HepG2 (cell line): ENCODE measurements around the gene RACGAP1. TPM values are rescaled to one million over a fixed set of nuclear protein-coding genes. Genes with fewer than 3 reads are reported as not detected.

ENCODE experiments used
- ATAC-seq: fragments of 200-7000 bp; cut with Tn5 transposase; 3 replicates; pipeline ENCODE4 v1.9.1; 2020; ENCODE audit warnings: mild to moderate bottlenecking, moderate library complexity
- BruUV-seq: library from RNA; stranded (reverse); fragments of 400-500 nt; replicated peaks from 2 replicates; lab custom pipeline; 2021; lab: Mats Ljungman, UMichigan
- CTCF ChIA-PET: fragments of 300-600 bp; formaldehyde crosslinking; extraction: SDS; loops from one replicate; lab custom pipeline; 2021; ENCODE audit warnings: low total read pairs, inconsistent platforms, low intra/inter-chr PET ratio; lab: Yijun Ruan, JAX
- POLR2A ChIA-PET: fragments of 350-600 bp; sonication (Branson Sonifier 250); formaldehyde crosslinking; loops from one replicate; lab custom pipeline; 2020; ENCODE audit warnings: antibody characterized with exemption, inconsistent platforms; lab: Yijun Ruan, JAX
- DNase-seq: peaks from one replicate; pipeline ENCODE4 v3.0.0-alpha.2; 2015; ENCODE audit warnings: low spot score
- FAIRE-seq: peaks from 3 replicates; lab custom pipeline; 2011; peaks lifted over from hg19 to GRCh38; lab: Jason Lieb, UNC
- H2AFZ ChIP-seq: one replicate; pipeline ENCODE4 v1.6.1; 2011; ENCODE audit warnings: low read length, inconsistent platforms
- H3K27ac ChIP-seq: fragments of 300-600 bp; 3 replicates; pipeline ENCODE4 v1.8.0; 2011; ENCODE audit warnings: mixed run types, mild to moderate bottlenecking, mixed read lengths, low read length, inconsistent platforms; ENCODE audit not compliant: insufficient read depth; ENCODE audit errors: extremely low read length
- H3K27me3 ChIP-seq, 2 experiments: fragments of 200-600 bp in 1 of 2; 2 replicates in 1 of 2; 3 replicates in 1 of 2; pipeline versions ENCODE4 v1.6.0 to v1.8.0; 2011; ENCODE audit warnings: low read length in 2 of 2, mild to moderate bottlenecking in 2 of 2, moderate library complexity in 2 of 2, inconsistent platforms in 1 of 2; ENCODE audit not compliant: insufficient read depth in 2 of 2, control insufficient read depth in 1 of 2
- H3K36me3 ChIP-seq, 2 experiments: fragments of 200-600 bp in 1 of 2; replicated peaks in 1 of 2; 2 replicates in 1 of 2; 3 replicates in 1 of 2; pipeline versions ENCODE4 v1.5.1 to v1.8.0; 2011; ENCODE audit warnings: low read length in 2 of 2, inconsistent platforms in 1 of 2; ENCODE audit not compliant: insufficient read depth in 2 of 2, control insufficient read depth in 1 of 2
- H3K4me1 ChIP-seq: 2 replicates; pipeline ENCODE4 v1.5.1; 2012; ENCODE audit warnings: low read length, inconsistent platforms; ENCODE audit not compliant: insufficient read depth
- H3K4me2 ChIP-seq: 2 replicates; pipeline ENCODE4 v1.6.0; 2011; ENCODE audit warnings: low read depth, low read length, inconsistent platforms
- H3K4me3 ChIP-seq, 3 experiments: fragments of 200-600 bp in 1 of 3; sonication (generic), shearing (Covaris generic) in 1 of 3; replicated peaks in 1 of 3; 2 replicates each; pipeline ENCODE4 v1.5.1; 2011 to 2016; ENCODE audit warnings: low read length in 3 of 3, inconsistent platforms in 2 of 3, low read depth in 2 of 3, mild to moderate bottlenecking in 2 of 3, control low read depth in 1 of 3, mixed read lengths in 1 of 3; ENCODE audit not compliant: insufficient read depth in 1 of 3
- H3K79me2 ChIP-seq: one replicate; pipeline ENCODE4 v1.6.1; 2011; ENCODE audit warnings: low read length, inconsistent platforms; ENCODE audit not compliant: insufficient read depth
- H3K9ac ChIP-seq: 2 replicates; pipeline ENCODE4 v1.6.0; 2011; ENCODE audit warnings: mild to moderate bottlenecking, low read depth, low read length, inconsistent platforms; ENCODE audit not compliant: insufficient read depth
- H3K9me3 ChIP-seq: 2 replicates; pipeline ENCODE4 v1.5.1; 2012; ENCODE audit warnings: mild to moderate bottlenecking, low read length
- H4K20me1 ChIP-seq: 2 replicates; pipeline ENCODE4 v1.6.0; 2011; ENCODE audit warnings: inconsistent platforms, mild to moderate bottlenecking, low read length, moderate library complexity; ENCODE audit not compliant: insufficient read depth
- CEBPB ChIP-seq: IDR thresholded peaks from 2 replicates; pipeline ENCODE4 v1.6.1; 2011; ENCODE audit warnings: low read depth, low read length, improper control_type of control experiment, borderline replicate concordance
- FOXA3 ChIP-seq: IDR thresholded peaks from 2 replicates; pipeline ENCODE4 v1.6.1; 2016; ENCODE audit warnings: missing genetic modification reagents, missing compliant biosample characterization
- KLF12 ChIP-seq: sonication (generic); formaldehyde crosslinking; IDR thresholded peaks from 2 replicates; pipeline ENCODE4 v1.4.0; 2020; ENCODE audit warnings: missing genetic modification reagents, borderline replicate concordance
- NKX3-1 ChIP-seq: sonication (generic); formaldehyde crosslinking; IDR thresholded peaks from 2 replicates; pipeline ENCODE4 v1.5.0; 2020; ENCODE audit warnings: missing genetic modification reagents
- NR2F2 ChIP-seq: IDR thresholded peaks from 2 replicates; pipeline ENCODE4 v1.6.1; 2012; ENCODE audit warnings: low read depth, inconsistent platforms, borderline replicate concordance
- NRL ChIP-seq: sonication (generic); formaldehyde crosslinking; IDR thresholded peaks from 2 replicates; pipeline ENCODE4 v1.5.0; 2020; ENCODE audit warnings: missing genetic modification reagents, mild to moderate bottlenecking, moderate library complexity, borderline replicate concordance
- PCBP1 ChIP-seq: fragments of 200-400 bp; formaldehyde crosslinking; IDR thresholded peaks from 2 replicates; pipeline ENCODE4 v1.6.1; 2017; ENCODE audit warnings: mild to moderate bottlenecking, low read depth, low read length, borderline replicate concordance
- SP2 ChIP-seq: sonication (generic); formaldehyde crosslinking; IDR thresholded peaks from 2 replicates; pipeline ENCODE4 v1.5.1; 2020; ENCODE audit warnings: mild to moderate bottlenecking, missing genetic modification reagents
- TGIF2 ChIP-seq: IDR thresholded peaks from 2 replicates; pipeline ENCODE4 v1.6.1; 2016; ENCODE audit warnings: control low read depth, missing compliant biosample characterization
- ZFP37 ChIP-seq: sonication (generic); formaldehyde crosslinking; IDR thresholded peaks from 2 replicates; pipeline ENCODE4 v1.4.0; 2020; ENCODE audit warnings: missing genetic modification reagents, borderline replicate concordance
- ZNF160 ChIP-seq: sonication (generic); formaldehyde crosslinking; IDR thresholded peaks from 2 replicates; pipeline ENCODE4 v1.8.0; 2022; ENCODE audit warnings: mild to moderate bottlenecking, inconsistent platforms, missing genetic modification reagents
- ZNF335 ChIP-seq: sonication (generic); formaldehyde crosslinking; IDR thresholded peaks from 2 replicates; pipeline ENCODE4 v1.4.0; 2020; ENCODE audit warnings: missing genetic modification reagents
- ZNF619 ChIP-seq: sonication (generic); formaldehyde crosslinking; IDR thresholded peaks from 2 replicates; pipeline ENCODE4 v1.4.0; 2020; ENCODE audit warnings: mild to moderate bottlenecking, missing genetic modification reagents
- WGBS: methylation state at CpG from one replicate; pipeline ENCODE4 v1.1.6; 2017; ENCODE audit warnings: low lambda C conversion rate; 5-methylcytosine and 5-hydroxymethylcytosine counted together
- in situ Hi-C: cut with HindIII; loops from 2 replicates; pipeline ENCODE4 v1.10.0; 2017; ENCODE audit warnings: low pct_unique_long_range_greater_than_20kb; ENCODE audit not compliant: extremely low pct_ligation_motif_present
- intact Hi-C: fragments of 100-400 bp; cut with micrococcal nuclease; formaldehyde crosslinking; loops from one replicate; pipeline ENCODE4 v1.10.0; 2022; ENCODE audit not compliant: unreplicated experiment
- polyA plus RNA-seq, 8 experiments: library from polyadenylated mRNA; depleted of rRNA in 3 of 8; stranded (reverse) in 7 of 8; unstranded in 1 of 8; fragments of >200 nt; fragmentation: Illumina TruSeq in 4 of 8; extraction: Trizol in 4 of 8; gene quantifications; 2 replicates each; pipeline versions ENCODE4 v1.2.1 to v1.2.3, GENCODE V29; 2011 to 2016; ENCODE audit warnings: low read depth in 4 of 8, missing spikeins in 1 of 8, mixed read lengths in 1 of 8; ENCODE audit not compliant: insufficient read depth in 1 of 8
- total RNA-seq, 5 experiments: library from RNA; depleted of rRNA; stranded (reverse); fragments of >200 nt; fragmentation: Illumina TruSeq; extraction: Trizol; gene quantifications; 2 replicates each; pipeline ENCODE4 v1.2.3, GENCODE V29; 2016; ENCODE audit warnings: low read depth in 1 of 5
- TF ChIP-seq, protein P1 (sequence below): sonication (generic); formaldehyde crosslinking; IDR thresholded peaks from 2 replicates; pipeline ENCODE4 v1.8.1; 2023; ENCODE audit warnings: missing genetic modification reagents, mild to moderate bottlenecking, borderline replicate concordance
- TF ChIP-seq, protein P2 (sequence below): sonication (generic); formaldehyde crosslinking; IDR thresholded peaks from 2 replicates; pipeline ENCODE4 v1.4.0; 2020; ENCODE audit warnings: missing genetic modification reagents
- TF ChIP-seq, protein P3 (sequence below): sonication (generic); formaldehyde crosslinking; IDR thresholded peaks from 2 replicates; pipeline ENCODE4 v1.8.0; 2022; ENCODE audit warnings: mild to moderate bottlenecking, missing genetic modification reagents
- TF ChIP-seq, protein P4 (sequence below): sonication (generic); formaldehyde crosslinking; IDR thresholded peaks from 2 replicates; pipeline ENCODE4 v1.4.0; 2020; ENCODE audit warnings: low read depth, mild to moderate bottlenecking, missing genetic modification reagents
- TF ChIP-seq, protein P5 (sequence below): sonication (generic); formaldehyde crosslinking; IDR thresholded peaks from 2 replicates; pipeline ENCODE4 v1.5.0; 2020; ENCODE audit warnings: mild to moderate bottlenecking, missing genetic modification reagents, moderate library complexity

The RACGAP1 gene
- total and polyA plus RNA-seq, 2 of the 13 experiments (the other 11 are each of a cell fraction or from before 2014, with no cell fraction given) = 16.7 to 57.9 TPM

DNA sequence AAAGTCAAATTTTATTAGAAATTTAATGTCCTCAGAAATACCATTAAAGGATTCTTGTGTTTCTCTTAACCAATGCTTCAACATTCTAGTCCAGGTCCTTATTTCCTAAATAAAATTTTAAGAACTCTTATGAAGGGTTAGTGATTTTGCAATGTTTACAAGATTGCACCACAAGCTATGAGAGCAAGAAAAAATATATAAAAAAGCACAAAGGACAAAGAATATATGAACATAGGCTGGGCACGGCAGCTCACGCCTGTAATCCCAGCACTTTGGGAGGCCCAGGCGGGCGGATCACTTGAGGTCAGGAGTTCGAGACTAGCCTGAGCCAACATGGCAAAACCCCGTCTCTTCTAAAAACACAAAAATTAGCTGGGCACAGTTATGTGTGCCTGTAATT is 7.7 kb downstream of the RACGAP1 start:
- ChIA-PET POLR2A (no interaction called here), CTCF (no interaction called here)
- H2AFZ ChIP-seq = no peak overlapping the region
- H3K36me3 ChIP-seq = peaks cover 7 to 19% of the 10 kb centered on the region in 2 experiments; a peak in 4 of 5 replicates
- in situ Hi-C loops (no loop called here), intact Hi-C loops (no loop called here)
- DNase-seq (no peak), FAIRE-seq (no peak), ATAC-seq (no peak)
- BruUV-seq = no TSS peak
- WGBS = 85% methylated on average over 6 of the region's 6 CpGs
- H3K9ac ChIP-seq = no peak overlapping the region
- no peak overlapping the region for H3K4me2 ChIP-seq
- H3K27me3 ChIP-seq = no peaks in the 10 kb centered on the region
- H3K79me2 ChIP-seq = peaks cover 60% of the 10 kb centered on the region
- H3K9me3 ChIP-seq = no peaks in the 10 kb centered on the region
- H3K27ac ChIP-seq = peak overlapping the region; percentile 21
- H4K20me1 ChIP-seq = no peaks in the 10 kb centered on the region
- peaks cover 47% of the 10 kb centered on the region for H3K4me1 ChIP-seq
- no peak overlapping the region for H3K4me3 ChIP-seq
- TF ChIP-seq FOXA3 (0 out of 2 replicates have a peak, but pooled peaks have one; percentile 22), TGIF2 (CRISPR knock-in tag) (no peak), PCBP1 (no peak), ZNF335 (no peak), ZNF619 (CRISPR knock-in tag) (no peak), ZNF160 (CRISPR knock-in tag) (no peak), CEBPB (0 out of 2 replicates have a peak, but pooled peaks have one; percentile 9), KLF12 (CRISPR knock-in tag) (no peak), NKX3-1 (CRISPR knock-in tag) (no peak), SP2 (no peak), NRL (CRISPR knock-in tag) (no peak), ZFP37 (no peak), NR2F2 (no peak)
- TF ChIP-seq, protein P1, sequence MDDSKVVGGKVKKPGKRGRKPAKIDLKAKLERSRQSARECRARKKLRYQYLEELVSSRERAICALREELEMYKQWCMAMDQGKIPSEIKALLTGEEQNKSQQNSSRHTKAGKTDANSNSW (CRISPR knock-in tag) = no peak
- TF ChIP-seq, protein P2, sequence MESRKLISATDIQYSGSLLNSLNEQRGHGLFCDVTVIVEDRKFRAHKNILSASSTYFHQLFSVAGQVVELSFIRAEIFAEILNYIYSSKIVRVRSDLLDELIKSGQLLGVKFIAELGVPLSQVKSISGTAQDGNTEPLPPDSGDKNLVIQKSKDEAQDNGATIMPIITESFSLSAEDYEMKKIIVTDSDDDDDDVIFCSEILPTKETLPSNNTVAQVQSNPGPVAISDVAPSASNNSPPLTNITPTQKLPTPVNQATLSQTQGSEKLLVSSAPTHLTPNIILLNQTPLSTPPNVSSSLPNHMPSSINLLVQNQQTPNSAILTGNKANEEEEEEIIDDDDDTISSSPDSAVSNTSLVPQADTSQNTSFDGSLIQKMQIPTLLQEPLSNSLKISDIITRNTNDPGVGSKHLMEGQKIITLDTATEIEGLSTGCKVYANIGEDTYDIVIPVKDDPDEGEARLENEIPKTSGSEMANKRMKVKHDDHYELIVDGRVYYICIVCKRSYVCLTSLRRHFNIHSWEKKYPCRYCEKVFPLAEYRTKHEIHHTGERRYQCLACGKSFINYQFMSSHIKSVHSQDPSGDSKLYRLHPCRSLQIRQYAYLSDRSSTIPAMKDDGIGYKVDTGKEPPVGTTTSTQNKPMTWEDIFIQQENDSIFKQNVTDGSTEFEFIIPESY = peak; percentile 59; the same call in 1 of the 2 replicates
- TF ChIP-seq, protein P3, sequence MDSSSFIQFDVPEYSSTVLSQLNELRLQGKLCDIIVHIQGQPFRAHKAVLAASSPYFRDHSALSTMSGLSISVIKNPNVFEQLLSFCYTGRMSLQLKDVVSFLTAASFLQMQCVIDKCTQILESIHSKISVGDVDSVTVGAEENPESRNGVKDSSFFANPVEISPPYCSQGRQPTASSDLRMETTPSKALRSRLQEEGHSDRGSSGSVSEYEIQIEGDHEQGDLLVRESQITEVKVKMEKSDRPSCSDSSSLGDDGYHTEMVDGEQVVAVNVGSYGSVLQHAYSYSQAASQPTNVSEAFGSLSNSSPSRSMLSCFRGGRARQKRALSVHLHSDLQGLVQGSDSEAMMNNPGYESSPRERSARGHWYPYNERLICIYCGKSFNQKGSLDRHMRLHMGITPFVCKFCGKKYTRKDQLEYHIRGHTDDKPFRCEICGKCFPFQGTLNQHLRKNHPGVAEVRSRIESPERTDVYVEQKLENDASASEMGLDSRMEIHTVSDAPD (CRISPR knock-in tag) = no peak
- TF ChIP-seq, protein P4, sequence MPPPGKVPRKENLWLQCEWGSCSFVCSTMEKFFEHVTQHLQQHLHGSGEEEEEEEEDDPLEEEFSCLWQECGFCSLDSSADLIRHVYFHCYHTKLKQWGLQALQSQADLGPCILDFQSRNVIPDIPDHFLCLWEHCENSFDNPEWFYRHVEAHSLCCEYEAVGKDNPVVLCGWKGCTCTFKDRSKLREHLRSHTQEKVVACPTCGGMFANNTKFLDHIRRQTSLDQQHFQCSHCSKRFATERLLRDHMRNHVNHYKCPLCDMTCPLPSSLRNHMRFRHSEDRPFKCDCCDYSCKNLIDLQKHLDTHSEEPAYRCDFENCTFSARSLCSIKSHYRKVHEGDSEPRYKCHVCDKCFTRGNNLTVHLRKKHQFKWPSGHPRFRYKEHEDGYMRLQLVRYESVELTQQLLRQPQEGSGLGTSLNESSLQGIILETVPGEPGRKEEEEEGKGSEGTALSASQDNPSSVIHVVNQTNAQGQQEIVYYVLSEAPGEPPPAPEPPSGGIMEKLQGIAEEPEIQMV = no peak
- TF ChIP-seq, protein P5, sequence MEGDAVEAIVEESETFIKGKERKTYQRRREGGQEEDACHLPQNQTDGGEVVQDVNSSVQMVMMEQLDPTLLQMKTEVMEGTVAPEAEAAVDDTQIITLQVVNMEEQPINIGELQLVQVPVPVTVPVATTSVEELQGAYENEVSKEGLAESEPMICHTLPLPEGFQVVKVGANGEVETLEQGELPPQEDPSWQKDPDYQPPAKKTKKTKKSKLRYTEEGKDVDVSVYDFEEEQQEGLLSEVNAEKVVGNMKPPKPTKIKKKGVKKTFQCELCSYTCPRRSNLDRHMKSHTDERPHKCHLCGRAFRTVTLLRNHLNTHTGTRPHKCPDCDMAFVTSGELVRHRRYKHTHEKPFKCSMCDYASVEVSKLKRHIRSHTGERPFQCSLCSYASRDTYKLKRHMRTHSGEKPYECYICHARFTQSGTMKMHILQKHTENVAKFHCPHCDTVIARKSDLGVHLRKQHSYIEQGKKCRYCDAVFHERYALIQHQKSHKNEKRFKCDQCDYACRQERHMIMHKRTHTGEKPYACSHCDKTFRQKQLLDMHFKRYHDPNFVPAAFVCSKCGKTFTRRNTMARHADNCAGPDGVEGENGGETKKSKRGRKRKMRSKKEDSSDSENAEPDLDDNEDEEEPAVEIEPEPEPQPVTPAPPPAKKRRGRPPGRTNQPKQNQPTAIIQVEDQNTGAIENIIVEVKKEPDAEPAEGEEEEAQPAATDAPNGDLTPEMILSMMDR = no peak
